Posterior cingulate gyrus (tissue), 11 donors: ENCODE measurements around the gene PTPRZ1.

ENCODE experiments used
- DNase-seq, 10 donors: peaks; one replicate each; pipeline versions ENCODE4 v3.0.0 to v3.0.0-alpha.2; 2020 to 2021; ENCODE audit warnings: mixed read lengths in 3 of 10
- intact Hi-C: fragments of 100-400 bp; cut with DNase I; formaldehyde crosslinking; loops from one replicate; pipeline ENCODE4 v1.15.1; 2023

Gene PTPRZ1

DNA sequence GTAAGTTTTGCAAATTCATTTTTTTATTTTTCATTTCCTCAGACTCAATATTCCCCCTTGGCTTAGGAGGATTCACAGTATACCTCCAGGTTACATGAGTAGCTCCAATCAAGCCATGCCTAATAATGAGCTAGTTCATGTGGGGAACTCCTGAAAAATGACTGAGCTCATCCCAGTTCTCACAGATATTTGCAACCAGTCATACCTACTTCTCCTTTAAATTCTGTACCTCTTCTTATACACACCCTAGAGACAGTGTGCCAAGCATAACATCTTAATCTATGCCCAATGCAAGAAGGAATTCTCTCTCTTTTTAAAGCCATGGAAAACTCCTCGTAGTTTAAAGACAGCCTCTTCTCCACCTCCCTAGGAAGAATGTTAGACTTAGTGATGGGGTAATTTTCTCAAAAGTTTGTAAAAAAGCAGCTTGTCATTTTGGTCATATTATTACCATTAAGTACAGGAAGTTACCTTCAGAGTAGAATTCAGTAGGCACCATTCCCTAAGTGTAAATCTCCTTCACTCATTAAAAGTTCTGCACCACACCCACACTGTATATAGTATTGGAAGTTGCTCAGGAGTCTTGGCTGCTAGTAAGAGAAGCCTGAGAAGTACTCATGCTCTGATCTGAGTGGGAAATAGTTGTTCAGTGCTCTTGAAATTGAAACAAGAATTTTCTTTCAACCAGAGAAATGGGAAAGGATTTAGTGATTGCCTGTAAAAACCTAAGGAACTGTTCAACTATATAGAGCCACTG lies 72.7 kb downstream of the PTPRZ1 start:
- DNase-seq: no peak
- intact Hi-C loops: no loop called here

DNA sequence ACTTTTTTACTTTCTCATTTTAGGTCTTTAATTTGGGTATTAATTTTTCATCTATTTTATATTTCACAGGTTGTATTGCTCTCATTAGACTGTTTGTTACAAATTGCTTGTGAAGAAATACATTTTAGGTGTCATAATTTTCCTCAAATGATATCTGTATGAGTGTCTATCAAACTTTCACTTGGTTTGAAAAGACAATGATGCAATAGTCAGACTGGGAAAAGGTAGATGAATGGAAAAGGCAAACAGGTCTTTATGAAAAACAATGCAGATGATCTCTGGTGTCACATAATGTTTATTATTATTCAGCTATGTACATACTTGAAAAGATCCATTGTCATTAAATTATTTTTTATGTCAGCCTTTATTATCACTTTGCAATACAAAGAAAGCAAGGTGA lies 80.2 kb downstream of the PTPRZ1 start:
- intact Hi-C loops: no loop called here
- no peak for DNase-seq

DNA sequence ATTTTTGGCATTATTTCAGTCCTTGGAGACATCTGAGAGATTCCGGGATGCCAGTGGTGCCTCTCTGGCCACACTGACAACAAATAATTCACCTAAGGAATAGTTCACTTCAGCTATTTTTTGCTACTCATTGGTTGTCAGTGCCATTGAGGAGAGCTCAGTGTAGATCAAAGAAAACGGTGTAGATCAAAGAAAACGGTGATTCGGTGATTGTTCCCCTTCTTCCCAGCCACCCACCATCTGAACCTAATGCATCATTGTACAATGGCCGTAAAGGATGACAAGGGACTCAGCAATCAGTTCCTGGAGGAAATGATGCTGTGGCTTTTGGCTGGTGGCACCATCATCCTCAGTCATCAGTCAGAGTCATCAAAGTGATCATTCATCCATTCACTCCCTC lies 80.6 kb downstream of the PTPRZ1 start:
- intact Hi-C loops: no loop called here
- DNase-seq: no peak

DNA sequence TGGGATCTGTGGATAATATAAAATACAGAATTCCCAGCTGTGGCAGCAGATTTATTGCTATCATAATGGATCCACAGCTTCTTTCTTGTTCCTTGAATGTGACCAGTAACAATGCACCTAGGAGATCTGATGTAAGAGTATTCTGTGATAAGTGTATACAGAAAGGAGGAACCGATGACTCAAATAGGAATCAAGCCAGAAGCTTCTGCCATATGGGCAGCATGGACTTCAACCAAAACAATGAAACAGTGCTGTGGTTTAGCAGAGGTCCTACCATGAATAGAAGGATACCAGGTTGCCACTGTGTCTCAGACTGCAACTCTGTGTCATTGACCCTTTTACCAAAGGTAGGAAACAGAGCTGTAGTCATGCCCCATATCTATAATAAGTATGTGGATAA lies 81.8 kb downstream of the PTPRZ1 start:
- DNase-seq: no peak
- intact Hi-C loops: no loop called here

DNA sequence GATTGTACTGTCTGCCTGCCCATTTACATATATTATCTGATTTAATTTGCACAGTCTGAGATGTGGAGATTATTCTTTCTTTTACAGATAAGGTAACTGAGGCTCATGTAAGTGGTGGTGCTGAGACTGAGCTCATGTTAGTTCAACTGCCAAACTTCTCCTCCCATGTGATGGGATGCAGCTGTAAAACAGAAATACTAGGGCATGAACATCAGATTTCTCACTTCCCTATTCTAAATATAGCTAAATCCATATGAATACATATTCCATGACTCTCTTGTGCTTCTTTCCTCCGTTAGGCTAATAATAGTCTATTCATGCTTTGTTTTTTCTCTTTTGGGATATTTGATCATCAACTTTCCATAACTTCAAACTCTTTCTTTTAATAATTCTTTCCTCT lies 84.7 kb downstream of the PTPRZ1 start:
- intact Hi-C loops: no loop called here
- no peak for DNase-seq

DNA sequence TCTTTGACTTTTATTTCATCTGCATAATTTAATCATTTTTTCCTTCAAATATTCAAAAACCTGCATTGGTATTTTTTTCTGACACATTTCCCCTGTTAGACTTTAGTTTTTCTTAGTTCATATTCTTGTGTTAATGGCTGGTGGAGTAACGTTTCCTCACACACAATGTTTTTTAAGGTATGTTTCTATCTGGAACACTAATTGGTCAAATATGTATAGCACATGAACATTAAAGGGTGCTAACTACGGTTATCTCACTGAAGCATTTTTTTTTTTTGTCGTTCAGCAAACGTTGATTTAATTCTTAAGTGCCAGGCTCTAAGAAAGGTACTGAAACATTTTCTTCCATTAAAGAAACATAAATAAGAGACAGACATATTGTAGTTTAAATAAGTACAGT lies 87.7 kb downstream of the PTPRZ1 start:
- no peak for DNase-seq
- intact Hi-C loops: no loop called here

DNA sequence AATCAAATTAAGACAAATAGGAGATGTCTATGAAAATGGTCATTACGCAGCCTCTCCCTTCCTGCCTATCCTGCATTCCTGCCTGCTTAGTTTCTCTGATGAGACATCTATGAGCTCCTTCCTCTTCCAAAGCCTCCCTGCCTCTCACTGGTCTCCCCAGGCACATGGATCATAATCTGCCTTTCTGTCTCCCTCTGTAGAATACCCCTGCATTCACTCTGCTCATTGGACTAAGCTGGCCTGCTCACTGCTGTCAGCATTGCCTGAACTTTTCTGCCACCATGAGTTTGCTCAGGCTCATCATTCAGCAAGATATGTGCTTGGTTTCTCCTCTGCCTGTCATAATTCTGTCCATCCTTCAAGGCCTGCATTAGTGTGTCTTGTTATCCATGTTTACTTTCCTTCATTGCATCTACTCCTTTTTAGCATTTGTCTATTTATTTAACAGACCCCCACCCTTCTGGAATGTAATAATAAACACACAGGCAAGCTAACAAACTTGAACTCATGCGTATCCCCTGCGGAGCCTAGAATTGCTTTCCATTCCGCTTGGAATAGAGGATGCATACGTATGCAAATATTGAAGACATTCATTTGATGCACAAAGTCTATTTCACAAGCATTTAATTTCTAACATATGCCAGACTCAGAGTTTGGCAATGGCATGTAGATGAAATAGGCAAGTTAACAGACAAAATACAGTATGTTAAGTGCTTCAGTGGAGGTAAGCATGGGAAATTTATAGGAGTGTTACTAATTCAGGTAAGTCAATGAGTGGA lies 88.3 kb downstream of the PTPRZ1 start:
- intact Hi-C loops: no loop called here
- no peak for DNase-seq

DNA sequence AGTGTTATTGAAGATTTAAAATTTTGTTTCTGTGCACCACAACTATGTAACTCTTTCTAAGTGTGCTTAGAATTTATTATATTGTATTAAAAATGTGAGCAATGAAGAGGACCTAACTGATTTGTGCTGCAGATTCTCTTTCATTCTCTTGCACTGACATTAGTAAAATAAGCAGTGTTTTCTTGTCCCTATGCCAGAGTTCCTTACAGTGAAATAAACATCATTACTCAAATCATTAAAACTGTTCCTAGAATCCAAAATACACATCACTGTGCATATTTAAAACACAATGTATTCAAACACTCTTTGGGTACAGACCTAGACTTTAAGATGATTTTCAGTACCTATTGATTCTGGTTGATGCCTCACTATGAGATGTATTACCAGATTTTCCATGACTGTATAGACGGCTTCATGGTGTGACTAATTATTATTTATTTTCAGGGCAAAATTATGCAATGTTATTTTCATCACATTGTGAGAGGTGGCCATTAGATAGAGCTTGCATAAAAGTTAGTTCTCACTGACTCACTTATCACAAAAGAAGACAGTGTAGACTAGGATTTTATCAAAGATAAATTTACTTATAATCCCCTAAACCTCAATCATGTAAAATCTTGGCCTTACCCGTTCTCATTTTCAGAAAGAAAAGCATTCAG lies 93.4 kb downstream of the PTPRZ1 start:
- no peak for DNase-seq
- intact Hi-C loops: no loop called here

DNA sequence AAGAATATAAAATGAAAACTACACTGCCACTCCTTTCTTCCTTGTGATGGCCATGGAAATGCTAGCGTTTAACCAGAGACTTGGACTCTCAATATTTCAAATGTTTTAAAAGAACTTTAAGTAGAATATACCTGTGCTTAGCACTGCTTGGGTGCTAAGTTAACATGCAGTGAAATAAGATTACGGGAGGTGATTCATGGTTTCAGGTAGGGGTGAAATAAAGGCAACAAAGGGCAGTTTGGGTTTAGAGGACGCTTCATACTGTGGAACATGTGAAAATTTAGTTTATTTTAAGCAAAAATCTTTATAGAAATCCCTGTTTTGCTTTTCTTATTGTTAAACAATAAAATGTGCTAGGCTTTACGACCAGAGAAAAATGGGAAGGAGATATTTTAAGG lies 94.0 kb downstream of the PTPRZ1 start:
- no peak for DNase-seq
- intact Hi-C loops: no loop called here

DNA sequence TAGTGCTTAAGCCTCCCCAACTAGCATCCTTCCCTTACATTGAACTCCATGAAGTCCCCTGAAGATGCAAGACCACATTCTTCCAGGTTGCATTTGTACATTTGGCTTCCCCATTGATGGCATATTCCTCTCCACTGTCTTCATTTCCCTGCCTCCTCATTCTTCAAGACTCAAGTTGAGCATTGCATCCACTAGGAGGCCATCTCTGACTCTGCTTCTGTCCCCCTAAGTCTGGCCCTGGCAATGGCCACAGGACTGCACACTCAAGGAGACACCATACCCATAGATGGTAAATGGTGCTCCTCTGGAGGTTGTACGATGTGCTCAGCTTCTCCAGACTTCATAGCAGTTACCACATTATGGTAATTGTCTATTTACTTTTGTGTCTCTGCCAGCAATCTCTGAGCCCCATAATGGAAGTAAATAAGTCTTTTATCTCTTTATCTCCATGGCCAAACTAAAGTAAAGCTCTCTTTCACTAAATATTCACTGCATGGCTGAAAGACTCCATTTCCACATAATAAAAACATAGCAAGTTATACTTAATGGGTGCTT lies 112.6 kb downstream of the PTPRZ1 start:
- no peak for DNase-seq
- intact Hi-C loops: no loop called here

DNA sequence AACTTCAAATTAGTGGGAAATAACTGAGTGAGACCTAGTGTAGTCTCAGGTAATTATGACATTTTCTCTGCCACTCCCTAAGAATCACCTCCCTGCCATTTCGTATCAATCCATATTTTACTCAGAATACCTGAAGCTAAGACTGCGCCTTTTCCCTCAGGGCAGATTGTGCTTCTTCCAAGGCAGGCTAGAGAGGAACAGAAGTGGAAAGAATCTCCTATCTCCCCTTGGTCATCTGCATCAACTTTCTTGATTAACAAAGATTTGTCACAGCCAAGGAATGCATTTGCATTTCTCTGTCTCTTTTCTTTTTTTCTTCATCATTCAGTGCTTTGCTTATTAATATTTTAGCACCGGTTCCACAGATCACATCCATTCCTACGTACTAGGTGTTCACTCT lies 119.1 kb downstream of the PTPRZ1 start:
- no peak for DNase-seq
- intact Hi-C loops: loop anchor here (10.0 kb wide), 2 partner anchors 387 to 867 kb away; no protein-coding TSS in a partner anchor

DNA sequence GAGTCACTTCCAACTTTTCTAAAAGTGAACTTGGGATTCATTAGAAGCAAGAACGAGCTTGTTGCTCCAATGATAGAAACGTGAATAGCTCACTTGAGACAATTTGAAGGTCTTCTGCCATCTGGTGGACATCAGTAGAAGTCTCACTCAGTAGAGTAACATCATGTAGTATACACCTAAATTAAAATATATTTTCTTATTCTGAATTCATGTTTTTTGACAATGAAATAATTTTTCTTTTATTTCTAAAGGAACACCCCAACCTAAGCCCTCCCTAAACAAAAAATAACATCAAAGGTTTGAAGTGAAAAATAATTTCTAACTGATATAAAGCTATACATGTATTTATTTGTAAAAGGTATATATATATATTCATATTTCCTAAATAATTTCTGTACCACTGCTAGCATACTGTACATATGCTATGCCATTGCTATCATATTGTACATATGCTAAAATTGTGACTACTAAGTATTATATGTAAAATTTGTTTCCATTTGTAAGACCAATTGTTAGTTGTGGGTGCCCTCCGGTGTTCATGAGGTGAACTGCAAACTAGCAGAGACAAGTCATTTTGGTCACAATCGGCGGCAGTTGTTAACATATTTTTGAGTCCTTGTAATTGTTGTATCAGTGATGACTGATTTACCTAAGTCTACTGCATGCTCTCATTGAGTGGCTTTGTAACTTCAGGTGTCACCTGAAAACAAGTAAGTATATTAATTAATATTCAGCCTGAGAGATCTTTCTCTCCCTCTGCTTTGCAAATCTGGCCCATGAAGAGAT lies 121.9 kb downstream of the PTPRZ1 start:
- intact Hi-C loops: loop anchor here (1.0 to 10.0 kb wide), 5 partner anchors 243 to 870 kb away; no protein-coding TSS in a partner anchor
- peak in 9 of 10 donors; percentile 21 to 91 (median 61) for DNase-seq

DNA sequence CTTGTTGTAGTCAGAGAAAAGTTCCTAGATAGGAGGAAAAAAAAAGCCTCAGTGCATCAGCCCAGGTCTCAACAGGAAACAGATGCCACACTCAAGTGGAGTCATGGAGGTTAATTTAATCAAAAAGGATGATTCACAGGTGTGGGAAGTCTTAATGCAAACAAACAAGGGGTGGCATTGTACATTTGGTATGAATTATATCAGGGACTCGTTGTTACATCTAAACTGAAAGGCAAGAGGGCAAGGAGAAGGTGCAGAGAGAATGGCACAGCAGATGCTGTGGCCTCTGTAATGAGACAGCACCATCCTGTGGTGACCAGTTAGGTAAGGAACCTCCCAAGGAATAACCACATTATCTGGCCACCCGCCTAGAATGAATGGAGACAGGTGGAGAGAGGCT lies 133.7 kb downstream of the PTPRZ1 start:
- intact Hi-C loops: no loop called here
- DNase-seq: no peak

DNA sequence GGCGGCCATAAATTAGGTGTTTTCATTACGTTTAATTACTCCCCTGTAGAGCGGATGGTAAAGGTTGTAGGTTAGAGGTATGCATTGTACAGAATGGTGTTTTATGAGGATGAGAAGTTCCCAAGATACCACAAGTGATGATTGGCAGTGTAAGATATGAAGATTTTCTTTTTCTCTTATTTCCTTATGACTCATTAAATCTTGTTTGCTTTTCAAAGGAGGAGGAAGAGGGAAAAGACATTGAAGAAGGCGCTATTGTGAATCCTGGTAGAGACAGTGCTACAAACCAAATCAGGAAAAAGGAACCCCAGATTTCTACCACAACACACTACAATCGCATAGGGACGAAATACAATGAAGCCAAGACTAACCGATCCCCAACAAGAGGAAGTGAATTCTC lies 137.2 kb downstream of the PTPRZ1 start:
- intact Hi-C loops: no loop called here
- DNase-seq: no peak

DNA sequence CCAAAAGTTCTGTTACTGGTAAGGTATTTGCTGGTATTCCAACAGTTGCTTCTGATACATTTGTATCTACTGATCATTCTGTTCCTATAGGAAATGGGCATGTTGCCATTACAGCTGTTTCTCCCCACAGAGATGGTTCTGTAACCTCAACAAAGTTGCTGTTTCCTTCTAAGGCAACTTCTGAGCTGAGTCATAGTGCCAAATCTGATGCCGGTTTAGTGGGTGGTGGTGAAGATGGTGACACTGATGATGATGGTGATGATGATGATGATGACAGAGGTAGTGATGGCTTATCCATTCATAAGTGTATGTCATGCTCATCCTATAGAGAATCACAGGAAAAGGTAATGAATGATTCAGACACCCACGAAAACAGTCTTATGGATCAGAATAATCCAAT lies 140.1 kb downstream of the PTPRZ1 start:
- intact Hi-C loops: no loop called here
- peak in 1 of 10 donors; percentile 37 for DNase-seq

DNA sequence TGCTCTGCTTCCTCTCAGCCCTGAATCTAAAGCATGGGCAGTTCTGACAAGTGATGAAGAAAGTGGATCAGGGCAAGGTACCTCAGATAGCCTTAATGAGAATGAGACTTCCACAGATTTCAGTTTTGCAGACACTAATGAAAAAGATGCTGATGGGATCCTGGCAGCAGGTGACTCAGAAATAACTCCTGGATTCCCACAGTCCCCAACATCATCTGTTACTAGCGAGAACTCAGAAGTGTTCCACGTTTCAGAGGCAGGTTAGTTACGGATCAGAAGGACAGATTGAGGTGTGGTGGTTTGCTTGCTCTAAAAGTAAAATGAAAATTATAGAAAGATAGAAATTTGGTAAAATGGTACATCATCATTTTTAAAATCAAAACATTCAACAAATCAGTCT lies 140.7 kb downstream of the PTPRZ1 start:
- DNase-seq: no peak
- intact Hi-C loops: no loop called here

DNA sequence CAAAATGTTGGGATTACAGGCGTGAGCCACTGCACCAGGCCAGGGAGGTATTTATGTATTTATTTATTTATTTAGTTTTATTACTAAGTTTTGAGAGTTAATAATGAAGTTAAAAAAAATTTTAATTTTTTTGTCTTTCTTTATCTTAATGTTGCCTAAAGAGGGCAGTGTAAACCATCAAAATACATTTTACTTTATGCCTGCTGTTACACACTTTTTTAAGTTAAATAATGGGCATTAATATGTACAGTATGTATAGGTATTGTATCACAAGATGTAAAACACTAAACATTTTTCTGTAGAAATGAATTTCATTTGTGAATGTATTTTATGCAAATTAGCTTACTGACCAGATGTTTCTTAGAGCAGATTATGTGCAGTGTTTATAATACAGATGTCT lies 141.7 kb downstream of the PTPRZ1 start:
- intact Hi-C loops: no loop called here
- DNase-seq: no peak

DNA sequence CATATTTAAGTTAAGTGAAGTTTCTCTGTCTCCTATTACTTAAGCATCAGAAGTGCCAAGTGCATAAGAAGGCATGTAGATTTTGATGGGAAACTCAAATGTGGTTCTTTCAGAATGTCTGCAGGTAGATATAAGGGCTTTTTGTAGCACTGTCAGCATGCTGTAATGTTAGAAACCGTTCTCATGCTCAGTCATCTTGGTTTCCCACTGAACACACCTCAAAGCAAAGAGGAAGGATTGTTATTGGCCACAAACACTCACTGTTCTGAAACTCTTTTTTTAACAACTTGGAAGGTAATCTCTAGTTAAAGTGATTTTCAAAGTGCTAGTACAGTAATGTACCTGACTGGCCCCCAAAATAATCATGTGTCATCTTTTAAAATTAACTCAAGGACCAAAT lies 145.1 kb downstream of the PTPRZ1 start:
- intact Hi-C loops: no loop called here
- DNase-seq: no peak

DNA sequence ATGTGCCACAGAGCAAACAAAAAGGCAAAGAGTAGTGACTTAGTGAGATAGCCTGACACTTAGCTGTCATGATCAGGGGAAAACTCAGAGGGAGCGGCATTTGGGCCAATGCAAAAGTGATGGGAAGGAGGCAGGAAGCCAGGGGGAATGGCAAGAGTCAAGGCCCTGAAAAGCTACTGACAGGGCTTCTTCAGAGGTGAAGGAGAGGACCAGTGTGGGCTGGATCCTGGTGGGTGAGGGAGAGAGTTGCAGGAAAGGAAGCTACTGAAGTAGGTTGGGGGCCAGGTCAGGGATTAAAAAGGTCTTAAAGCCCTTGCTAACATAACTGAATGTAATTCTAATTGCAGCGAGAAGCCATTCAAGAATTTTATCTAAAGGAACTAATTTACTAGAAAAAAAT lies 154.1 kb downstream of the PTPRZ1 start:
- no peak for DNase-seq
- intact Hi-C loops: no loop called here

DNA sequence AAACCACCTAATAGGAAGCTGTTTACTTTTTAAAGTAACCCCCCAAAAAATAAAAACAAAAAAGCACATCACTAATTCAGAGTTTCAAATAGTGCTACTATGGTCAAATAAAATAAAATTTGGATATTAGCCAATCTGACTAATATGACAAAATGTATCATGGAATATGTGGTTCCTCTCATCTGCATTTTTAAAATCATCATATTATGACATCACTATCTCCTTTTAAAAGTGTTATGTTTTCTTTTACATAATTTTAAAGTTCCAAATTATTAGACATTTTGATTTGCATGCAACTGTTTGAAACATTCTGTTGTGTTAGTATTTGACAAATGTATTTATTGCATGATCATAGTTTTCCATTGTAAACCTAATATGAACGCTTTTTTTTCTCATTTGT lies 160.7 kb downstream of the PTPRZ1 start:
- no peak for DNase-seq
- intact Hi-C loops: no loop called here
